Gastroesophageal sphincter (tissue), 4 donors: Measurements from ENCODE around the gene STK24. TPM values are rescaled to one million over a fixed set of nuclear protein-coding genes. Genes with fewer than 3 reads are reported as not detected.

Experiments
- ATAC-seq: fragments of 150-250 bp; one replicate; pipeline ENCODE4 v1.9.1; 2016; ENCODE audit warnings: mild to moderate bottlenecking, moderate library complexity
- H3K27ac ChIP-seq, 4 donors: fragments of 200-600 bp; sonication (generic) in 3 of 4; 1 replicate in 3 of 4; 2 replicates in 1 of 4; pipeline ENCODE4 v1.5.1; 2016 to 2019
- H3K27me3 ChIP-seq: fragments of 200-600 bp; sonication (generic); one replicate; pipeline ENCODE4 v1.5.1; 2019
- H3K36me3 ChIP-seq, 2 donors: fragments of 200-600 bp; sonication (generic); one replicate each; pipeline ENCODE4 v1.5.1; 2019; ENCODE audit warnings: control low read depth in 1 of 2
- H3K4me1 ChIP-seq, 3 donors: fragments of 200-600 bp; sonication (generic); 1 replicate in 2 of 3; 2 replicates in 1 of 3; pipeline ENCODE4 v1.5.1; 2016 to 2019; ENCODE audit warnings: control low read depth in 2 of 3
- H3K4me3 ChIP-seq, 2 donors: fragments of 200-600 bp; sonication (generic); one replicate each; pipeline ENCODE4 v1.5.1; 2019; ENCODE audit warnings: mild to moderate bottlenecking in 1 of 2, moderate library complexity in 1 of 2
- H3K9me3 ChIP-seq, 3 donors: fragments of 200-600 bp; sonication (generic); one replicate each; pipeline ENCODE4 v1.5.1; 2017 to 2019; ENCODE audit warnings: control low read depth in 2 of 3
- EP300 ChIP-seq: sonication (generic); formaldehyde crosslinking; IDR thresholded peaks from one replicate; pipeline ENCODE4 v1.6.1; 2017; ENCODE audit warnings: antibody characterized with exemption, mild to moderate bottlenecking
- POLR2A ChIP-seq, 2 donors: fragments of 450-650 bp; IDR thresholded peaks; one replicate each; pipeline ENCODE4 v1.6.1; 2017; ENCODE audit warnings: antibody characterized with exemption in 2 of 2, mild to moderate bottlenecking in 2 of 2, moderate library complexity in 1 of 2
- POLR2AphosphoS5 ChIP-seq: sonication (generic); formaldehyde crosslinking; IDR thresholded peaks from one replicate; pipeline ENCODE4 v1.6.1; 2017; ENCODE audit warnings: antibody characterized with exemption
- WGBS, 2 donors: methylation state at CpG; one replicate each; pipeline ENCODE4 v1.1.5; 2018; ENCODE audit warnings: low coverage in 1 of 2; 5-methylcytosine and 5-hydroxymethylcytosine counted together
- total RNA-seq, 4 donors: library from RNA; depleted of rRNA; stranded (reverse); fragments of >200 nt; gene quantifications; one replicate each; pipeline ENCODE4 v1.1.0, GENCODE V29; 2016
- TF ChIP-seq, protein P1 (sequence below), 4 experiments: fragments of 200-600 bp in 2 of 4; fragments of 450-650 bp in 2 of 4; sonication (generic) in 1 of 4; IDR thresholded peaks; one replicate each; pipeline ENCODE4 v1.5.1; 2017 to 2019; ENCODE audit warnings: antibody characterized with exemption in 4 of 4, mild to moderate bottlenecking in 2 of 4, moderate library complexity in 2 of 4

The STK24 gene
- total RNA-seq, 4 donors from 2014 or later = 60.2 to 157 (median 102) TPM

DNA sequence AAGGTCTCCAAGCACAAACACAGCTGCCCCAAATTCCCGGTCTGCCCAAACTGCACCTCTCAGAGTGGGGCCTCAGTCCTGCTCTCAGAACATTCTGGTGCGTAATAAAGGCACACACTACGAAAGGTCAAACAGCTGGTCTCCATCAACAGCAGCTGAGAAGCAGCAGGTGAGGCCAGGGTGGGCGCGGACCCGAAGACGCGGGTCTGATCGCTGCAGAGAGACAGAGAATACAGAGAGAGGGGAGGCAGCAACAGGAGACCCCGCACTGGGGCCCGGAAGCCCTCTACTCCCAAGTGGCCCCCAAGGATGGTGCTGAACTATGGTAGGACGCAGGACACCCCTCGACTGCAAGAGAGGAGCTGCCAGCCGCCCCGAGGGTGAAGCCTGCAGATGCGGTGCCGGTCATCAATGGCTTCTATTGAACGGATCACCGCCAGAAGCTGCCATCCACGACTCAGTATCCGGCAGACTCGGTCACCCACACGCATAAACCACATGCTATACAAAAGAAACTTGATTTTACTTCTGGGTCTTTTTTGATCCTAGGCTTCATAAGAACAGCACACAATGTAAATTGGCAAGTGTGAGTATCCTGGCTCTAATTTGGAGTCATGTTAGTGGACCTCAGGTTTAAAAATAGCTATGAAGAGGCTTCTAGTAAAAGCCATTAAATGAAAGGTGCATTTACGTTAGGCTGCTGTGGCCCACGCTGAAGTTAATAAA, 33.4 kb downstream of the STK24 start:
- peak; percentile 16 for ATAC-seq
- H3K27me3 ChIP-seq = no peaks in the 10 kb centered on the region
- H3K4me1 ChIP-seq = peaks cover 0 to 88% (median 28%) of the 10 kb centered on the region in 3 donors
- H3K9me3 ChIP-seq = no peaks in the 10 kb centered on the region
- no peak for TF ChIP-seq EP300
- peak; percentile 29 for TF ChIP-seq POLR2AphosphoS5
- H3K4me3 ChIP-seq = peak overlapping the region in 1 of 2 donors; percentile 23
- 50 to 57% methylated on average over 7 to 8 of the region's 25 CpGs for WGBS, 2 donors
- H3K27ac ChIP-seq = peak overlapping the region in 3 of 4 donors; percentile 38 to 60 (median 55)
- no peaks in the 10 kb centered on the region for H3K36me3 ChIP-seq

DNA sequence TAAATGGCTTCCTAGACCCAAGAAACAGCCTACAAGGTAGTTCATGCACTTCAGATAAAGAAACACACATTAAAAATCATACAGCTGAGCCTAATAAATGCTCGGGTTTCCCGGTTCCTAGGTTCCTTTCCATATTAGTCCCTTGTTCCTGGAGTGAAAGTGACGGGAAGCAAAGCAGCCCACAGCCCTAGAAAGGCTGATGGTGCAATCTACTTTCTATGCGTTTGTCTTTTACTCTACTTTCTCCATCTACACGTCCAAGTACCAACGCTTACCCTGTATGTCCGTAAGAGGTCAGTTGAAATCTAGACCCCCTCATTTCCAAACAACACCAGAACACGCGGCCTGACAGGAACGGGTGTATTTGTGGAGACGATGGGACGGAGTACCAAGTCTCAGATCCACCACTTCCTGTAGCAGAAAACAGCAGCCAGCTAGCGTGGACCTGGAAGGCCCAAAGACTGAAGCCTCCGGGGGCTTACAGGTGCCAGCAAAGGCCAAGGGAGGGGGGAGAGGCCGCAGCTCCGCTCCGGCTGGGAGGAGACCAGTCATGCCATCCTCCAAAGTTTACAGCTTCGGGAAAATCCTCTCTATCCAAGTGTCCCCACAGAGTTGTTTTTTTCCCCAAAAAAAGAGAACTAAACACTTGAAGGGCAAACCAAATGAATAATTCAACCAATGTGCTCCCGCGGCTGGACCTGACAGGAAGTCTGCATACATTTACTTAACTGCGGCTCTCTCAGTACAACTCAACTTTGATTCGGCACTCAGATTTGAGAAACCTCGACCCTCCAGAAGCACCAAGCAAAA, 34.1 kb downstream of the STK24 start:
- peak overlapping the region; percentile 1 to 23 for H3K4me3 ChIP-seq
- peak; percentile 18 for ATAC-seq
- 42 to 65% methylated on average over 7 to 12 of the region's 23 CpGs for WGBS, 2 donors
- TF ChIP-seq POLR2A (IDR thresholded peaks at IDR 0.05) (no peak), POLR2AphosphoS5 (peak; percentile 50)
- H3K27ac ChIP-seq = peak overlapping the region in 3 of 4 donors; percentile 38 to 60 (median 55)
- no peaks in the 10 kb centered on the region for H3K9me3 ChIP-seq
- H3K36me3 ChIP-seq = no peaks in the 10 kb centered on the region
- H3K27me3 ChIP-seq = no peaks in the 10 kb centered on the region
- H3K4me1 ChIP-seq = peaks cover 0 to 87% (median 28%) of the 10 kb centered on the region in 3 donors

DNA sequence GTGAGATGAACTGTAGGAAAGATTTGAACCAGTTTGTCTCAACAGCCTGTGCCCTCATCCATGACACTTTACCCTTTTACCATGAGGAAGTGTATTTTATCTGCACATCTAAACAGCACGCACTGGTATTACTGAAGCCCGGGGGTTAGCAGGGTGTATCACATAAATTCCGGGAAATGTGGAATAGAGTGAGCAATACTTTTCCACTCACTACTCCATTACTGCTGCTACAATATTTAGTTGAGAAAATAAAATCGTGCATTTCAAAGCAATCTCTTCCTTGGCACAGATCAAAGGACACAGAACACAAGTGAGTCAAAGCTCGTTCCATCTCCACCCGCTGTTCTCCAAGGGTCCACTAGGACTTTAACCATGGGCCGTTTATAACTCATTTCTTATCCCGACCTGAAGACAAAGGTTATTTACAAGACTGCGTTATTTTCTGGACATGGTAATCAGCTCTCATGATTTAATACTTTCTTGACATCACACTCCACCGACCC, 35.2 kb downstream of the STK24 start:
- peak overlapping the region in 1 of 4 donors; percentile 55 for H3K27ac ChIP-seq

DNA sequence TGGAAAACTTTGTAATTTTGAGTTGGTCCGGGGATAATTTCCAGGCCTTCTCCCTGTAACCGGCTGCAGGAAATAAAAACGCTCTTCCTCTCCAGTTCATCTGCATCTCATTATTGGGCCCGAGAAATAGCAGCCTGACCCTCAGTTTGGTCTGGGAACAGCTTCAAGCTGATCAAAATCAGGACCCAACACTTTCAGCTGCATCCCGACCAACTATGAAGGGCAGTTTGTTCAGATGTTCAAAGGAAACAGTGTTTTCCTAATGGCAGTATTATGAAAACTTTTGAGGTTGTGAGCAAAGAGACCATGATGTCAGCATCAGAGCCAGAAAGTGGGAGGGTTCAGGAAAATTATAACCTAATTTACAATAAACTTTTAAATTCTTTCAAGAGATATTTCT, 35.7 kb downstream of the STK24 start:
- no peaks in the 10 kb centered on the region for H3K9me3 ChIP-seq
- no peaks in the 10 kb centered on the region for H3K36me3 ChIP-seq
- H3K27me3 ChIP-seq = no peaks in the 10 kb centered on the region
- TF ChIP-seq, protein P1, sequence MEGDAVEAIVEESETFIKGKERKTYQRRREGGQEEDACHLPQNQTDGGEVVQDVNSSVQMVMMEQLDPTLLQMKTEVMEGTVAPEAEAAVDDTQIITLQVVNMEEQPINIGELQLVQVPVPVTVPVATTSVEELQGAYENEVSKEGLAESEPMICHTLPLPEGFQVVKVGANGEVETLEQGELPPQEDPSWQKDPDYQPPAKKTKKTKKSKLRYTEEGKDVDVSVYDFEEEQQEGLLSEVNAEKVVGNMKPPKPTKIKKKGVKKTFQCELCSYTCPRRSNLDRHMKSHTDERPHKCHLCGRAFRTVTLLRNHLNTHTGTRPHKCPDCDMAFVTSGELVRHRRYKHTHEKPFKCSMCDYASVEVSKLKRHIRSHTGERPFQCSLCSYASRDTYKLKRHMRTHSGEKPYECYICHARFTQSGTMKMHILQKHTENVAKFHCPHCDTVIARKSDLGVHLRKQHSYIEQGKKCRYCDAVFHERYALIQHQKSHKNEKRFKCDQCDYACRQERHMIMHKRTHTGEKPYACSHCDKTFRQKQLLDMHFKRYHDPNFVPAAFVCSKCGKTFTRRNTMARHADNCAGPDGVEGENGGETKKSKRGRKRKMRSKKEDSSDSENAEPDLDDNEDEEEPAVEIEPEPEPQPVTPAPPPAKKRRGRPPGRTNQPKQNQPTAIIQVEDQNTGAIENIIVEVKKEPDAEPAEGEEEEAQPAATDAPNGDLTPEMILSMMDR (IDR thresholded peaks at IDR 0.05) = no peak
- no peak for TF ChIP-seq POLR2AphosphoS5
- TF ChIP-seq EP300 = no peak
- no peak for TF ChIP-seq POLR2A (IDR thresholded peaks at IDR 0.05)
- H3K27ac ChIP-seq = peak overlapping the region in 2 of 4 donors; percentile 35 to 55
- no peak overlapping the region for H3K4me3 ChIP-seq
- 0 to 56% methylated on average over 1 to 5 of the region's 5 CpGs for WGBS, 2 donors
- ATAC-seq = no peak
- H3K4me1 ChIP-seq = peaks cover 0 to 95% (median 34%) of the 10 kb centered on the region in 3 donors

More for the DNA sequence above, 35.2 kb downstream of the STK24 start:
- 59 to 67% methylated on average over 10 of the region's 10 CpGs for WGBS, 2 donors
- TF ChIP-seq, protein P1 (IDR thresholded peaks at IDR 0.05) = no peak
- peak; percentile 24 for TF ChIP-seq POLR2AphosphoS5
- no peak for TF ChIP-seq EP300
- TF ChIP-seq POLR2A (IDR thresholded peaks at IDR 0.05) = no peak
- no peaks in the 10 kb centered on the region for H3K9me3 ChIP-seq
- no peak overlapping the region for H3K4me3 ChIP-seq
- peaks cover 0 to 95% (median 32%) of the 10 kb centered on the region in 3 donors for H3K4me1 ChIP-seq
- H3K36me3 ChIP-seq = no peaks in the 10 kb centered on the region
- no peaks in the 10 kb centered on the region for H3K27me3 ChIP-seq
- no peak for ATAC-seq

DNA sequence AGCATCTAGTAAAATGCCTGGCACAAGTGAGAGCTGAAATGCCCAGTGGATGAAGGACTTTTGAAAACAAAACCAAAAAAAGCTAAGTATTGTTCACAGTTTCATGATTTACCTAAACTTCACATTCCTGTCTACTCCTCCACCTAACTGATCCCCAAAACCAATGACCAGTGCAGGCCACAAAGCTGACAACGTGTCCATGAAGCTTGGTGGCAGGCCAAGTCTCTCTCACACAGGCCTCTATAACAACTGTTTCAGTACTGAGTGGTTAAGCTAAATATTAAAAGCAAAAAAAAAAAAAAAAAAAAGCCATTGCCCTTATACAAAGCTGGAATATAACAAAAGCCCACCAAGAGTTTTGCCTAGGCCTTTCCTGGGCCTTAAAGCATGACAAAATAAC, 36.4 kb downstream of the STK24 start:
- H3K27ac ChIP-seq = peak overlapping the region in 2 of 4 donors; percentile 35 to 55
- WGBS, 2 donors = 0 to 40% methylated on average over 1 of the region's 1 CpG
- no peaks in the 10 kb centered on the region for H3K36me3 ChIP-seq
- no peaks in the 10 kb centered on the region for H3K27me3 ChIP-seq
- no peaks in the 10 kb centered on the region for H3K9me3 ChIP-seq
- no peak overlapping the region for H3K4me3 ChIP-seq
- H3K4me1 ChIP-seq = peaks cover 0 to 96% (median 38%) of the 10 kb centered on the region in 3 donors
- no peak for TF ChIP-seq POLR2AphosphoS5
- no peak for TF ChIP-seq EP300
- TF ChIP-seq, protein P1 (IDR thresholded peaks at IDR 0.05) = no peak
- no peak for TF ChIP-seq POLR2A (IDR thresholded peaks at IDR 0.05)
- no peak for ATAC-seq
